NCI-H146 (cell line): ENCODE measurements around the gene TBX4.
"Not testable (repeated sequence)": the region's sequence is repeated elsewhere in the genome, so short reads cannot be mapped to it uniquely, and the experiment has no call there.

ENCODE experiments used
- DNase-seq: peaks from one replicate; lab custom pipeline; 2025; lab: John Stamatoyannopoulos, UW

The TBX4 gene

DNA sequence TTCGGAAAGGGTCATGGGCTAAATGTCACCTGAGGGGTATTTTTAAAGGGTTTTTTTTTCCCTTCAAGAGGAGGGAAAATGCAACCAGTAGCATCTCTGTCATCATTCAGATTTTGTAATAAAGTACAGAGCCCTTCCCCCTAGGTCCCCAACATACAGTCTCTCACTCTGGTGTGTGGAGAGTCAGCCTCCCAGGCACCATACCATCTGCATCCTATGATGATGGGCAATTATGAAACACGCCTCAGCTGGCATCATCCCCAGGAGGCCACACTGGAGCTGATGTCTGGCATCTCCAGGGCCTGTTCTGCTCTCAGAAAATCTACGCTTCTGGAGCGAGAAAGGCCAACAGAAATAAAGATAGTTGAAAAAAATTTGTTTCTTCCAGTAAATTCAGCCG lies 32.0 kb downstream of the TBX4 start:
- DNase-seq: no peak

DNA sequence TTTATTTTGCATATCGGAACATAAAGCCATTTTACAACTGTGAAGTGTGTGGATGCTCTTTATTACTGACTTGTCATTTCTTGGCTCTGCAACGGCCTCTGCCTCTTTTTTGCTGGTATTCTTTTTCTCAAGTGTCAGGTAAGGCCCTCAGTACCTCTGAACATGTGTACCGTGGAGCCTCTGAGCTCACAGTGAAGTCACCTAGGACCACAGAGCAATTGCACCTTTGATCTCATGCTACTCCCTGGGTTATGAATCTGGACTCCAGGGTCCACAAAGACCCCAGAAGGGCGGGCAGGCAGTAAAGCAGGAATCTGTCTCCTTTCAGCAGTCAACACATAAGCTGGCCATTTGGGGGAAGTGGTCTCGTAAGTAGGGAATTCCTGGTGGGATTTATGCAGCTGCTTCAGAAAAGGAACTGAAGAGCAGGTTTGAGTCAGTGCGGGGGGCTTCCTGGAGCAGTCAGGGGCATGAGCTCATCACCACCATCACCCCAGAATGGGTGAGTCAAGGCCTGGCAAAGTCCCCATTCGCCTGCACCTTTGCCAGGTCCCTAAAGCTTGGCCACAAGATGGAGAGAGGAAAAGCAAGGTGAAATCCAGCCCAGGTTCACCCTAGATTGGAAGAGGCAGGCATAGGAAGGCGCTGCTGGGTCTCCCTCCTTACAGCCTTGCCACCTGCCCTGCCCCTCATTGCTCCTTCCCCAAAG lies 33.0 kb downstream of the TBX4 start:
- DNase-seq: no peak

DNA sequence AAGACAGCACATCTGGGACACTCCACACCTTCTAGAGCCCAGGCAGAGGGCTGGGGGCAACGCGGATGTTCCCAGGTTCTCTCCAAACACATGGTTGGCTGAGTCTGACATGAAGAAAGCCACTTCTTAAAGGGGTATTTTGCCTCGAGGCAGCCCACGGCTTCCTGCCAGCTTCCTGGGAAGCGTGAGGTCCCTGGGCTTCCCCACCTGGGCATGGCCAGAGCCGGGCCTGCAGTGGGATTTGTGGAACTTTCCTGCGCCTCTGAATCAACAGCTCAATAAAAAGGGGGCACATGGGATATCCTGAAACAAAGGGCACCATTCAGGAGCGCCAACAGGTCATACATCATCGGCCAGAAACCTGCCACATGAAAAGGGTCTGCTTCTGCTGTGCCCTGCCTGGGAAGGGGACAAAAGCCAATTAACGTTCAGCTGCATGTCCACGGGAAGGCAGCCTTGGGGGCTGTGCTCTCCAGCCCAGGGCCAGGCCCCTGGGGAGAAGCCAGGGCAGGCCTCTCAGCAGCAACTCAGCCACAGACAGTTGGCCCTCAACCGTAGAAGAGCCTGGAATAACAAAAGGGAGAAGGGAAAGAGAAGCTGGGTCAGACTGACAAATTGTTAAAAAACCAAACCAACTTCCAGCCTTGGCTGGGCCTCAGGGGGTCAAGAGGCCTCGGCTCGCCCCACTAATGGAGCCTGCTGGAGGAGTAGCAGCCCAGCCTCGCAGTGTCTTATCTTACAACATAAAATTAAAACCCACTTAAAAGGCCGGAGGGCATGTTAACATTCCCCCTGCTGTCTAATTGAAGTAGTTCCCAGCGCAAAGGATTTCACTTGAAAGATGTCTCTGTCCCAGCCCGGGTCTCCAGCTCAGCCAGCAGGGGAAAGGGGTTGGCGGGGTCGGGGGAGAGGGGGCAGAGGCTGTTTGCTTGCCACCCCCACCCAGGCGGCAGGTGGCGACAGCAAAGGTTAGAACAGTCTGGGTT lies 34.2 kb downstream of the TBX4 start:
- peak; percentile 26 for DNase-seq

DNA sequence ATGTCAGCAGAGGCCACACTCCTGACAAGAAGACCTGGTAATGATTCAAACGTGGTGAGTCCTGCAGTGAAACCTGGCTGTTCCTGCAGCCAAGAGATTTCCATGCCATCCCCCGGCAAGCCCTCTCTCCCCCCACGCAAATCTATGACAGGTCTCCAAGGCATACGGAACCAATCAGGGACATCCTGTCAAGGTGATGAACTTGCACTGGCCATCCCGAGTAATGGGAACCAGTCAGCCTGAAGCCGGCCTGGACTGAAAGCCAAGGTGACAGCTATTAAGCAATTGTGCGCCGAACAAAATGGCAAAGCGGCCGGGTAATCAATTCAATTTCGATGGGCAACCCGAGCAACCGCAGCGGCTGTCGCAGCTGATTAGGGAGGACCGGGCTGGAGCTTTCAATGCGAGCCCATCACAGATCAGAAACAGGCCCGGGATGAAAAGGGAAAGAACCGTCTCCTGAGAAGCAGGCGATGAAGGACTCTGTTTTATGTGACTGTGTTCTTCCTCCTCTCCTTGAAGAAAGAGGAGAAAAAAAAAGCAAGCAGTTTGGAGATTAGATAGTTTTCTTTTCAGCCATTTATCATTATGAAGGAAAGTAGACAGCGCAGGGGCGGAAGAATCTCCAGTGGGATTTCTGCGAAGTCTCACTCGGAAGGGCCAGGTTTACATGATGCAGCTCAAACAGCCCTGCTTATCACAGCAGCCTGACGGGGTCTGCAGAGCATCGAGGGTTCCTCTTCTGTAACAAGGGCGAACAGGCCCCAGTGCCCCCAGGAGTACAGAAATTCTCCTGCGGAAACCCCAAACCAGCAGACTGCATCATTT lies 35.2 kb downstream of the TBX4 start:
- no peak for DNase-seq

DNA sequence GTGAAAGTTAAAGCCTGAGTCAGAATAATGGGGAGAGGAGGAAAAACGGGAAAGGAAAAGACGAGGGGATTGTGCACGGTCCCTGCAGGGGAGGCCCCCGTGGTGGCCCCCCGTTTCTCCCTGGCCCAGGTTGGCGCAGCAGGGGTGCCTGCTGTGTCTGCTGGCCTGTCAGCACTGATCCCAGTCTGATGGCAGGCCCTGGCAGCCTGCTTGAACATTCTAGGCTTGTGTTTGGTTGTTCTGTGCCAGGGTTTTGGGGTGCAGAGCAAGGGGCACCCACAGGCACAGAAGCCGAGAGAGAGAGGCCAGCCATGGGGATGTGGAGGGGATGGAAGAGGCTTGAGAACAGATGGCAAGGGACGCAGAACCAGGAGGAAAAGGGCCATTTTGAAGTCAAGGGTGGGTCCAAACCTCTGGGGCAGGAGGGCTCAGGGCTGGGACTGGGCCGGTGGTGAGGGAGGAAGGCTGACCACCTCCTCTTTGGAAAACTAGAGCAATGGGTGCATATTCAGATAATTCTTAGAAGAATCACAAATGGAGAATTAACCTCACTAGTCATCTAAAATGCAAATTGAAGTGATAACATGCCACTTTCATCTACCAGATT lies 35.9 kb downstream of the TBX4 start:
- DNase-seq: no peak

DNA sequence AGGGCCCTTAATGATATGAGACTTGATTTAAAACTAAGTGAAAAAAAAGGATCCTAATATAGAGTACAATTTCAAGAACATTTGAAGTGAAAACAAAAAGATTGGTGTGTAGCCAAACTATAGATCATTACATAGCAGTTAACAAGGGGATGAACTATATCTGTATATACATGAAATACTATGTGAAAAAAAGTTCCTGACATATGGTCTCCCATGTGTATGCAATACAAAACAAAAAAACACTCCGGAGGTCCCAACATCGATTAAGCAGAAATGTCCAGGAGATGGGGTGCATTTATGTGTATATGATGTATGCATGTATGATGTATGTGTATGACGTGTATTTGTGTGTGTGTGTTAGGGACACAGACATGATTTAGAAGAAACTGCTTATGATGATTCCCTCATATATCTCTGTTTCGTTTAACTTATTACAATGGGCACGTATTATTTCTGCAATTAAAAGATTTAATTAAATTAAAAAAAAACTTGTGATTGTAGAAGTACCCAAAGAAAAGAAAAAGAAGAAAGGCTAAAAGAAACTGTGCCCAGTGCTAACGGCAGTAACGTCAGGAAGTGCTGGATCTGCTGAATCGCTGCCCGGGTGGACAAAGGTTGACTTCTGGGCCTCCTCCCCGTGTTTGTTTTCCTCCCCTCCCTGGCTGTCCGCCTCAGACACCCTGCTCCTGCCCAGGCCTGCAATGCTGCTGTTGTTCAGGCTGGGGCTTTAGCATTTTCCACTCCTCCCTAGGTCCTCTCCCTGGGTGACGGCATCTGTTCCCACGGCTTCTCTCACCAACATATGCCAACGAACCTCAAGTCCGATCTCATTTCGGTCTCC lies 36.9 kb downstream of the TBX4 start:
- DNase-seq: no peak

DNA sequence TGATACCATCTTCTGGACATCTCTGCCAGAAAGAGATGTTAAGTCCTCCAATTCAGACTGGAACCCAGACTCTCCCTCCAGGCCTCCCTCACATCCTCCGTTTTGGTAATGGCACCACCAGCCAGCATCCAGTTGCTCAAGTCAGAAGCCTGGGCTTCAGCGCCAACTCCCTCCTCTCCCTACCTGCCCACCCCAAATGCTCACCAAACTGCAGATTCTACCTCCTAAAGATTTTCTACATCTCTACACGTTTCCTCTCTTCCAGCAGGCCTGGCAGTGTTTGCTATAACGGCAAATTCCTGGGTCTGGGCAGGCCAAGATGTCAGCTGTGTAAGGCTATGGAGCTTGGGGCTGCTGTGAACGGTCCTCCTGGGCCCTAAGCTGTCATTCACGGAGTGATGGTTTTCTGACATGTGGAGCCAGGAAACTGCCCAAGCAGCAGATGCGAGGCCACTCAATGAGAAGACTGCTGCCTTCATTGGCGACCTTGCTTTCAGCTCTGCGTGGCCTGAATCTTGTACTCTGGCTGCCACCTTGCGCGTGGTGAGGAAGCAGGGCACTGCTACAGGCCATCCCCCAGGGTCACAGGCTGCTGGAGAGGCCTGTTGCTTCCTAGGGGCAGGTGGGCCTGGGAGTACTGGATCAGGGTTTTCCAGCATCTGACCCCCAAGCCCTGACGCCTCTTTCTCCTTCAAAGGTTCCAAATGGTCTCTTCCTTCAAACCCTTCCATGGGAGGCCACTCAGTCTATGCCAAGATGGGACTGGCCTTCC lies 37.7 kb downstream of the TBX4 start:
- DNase-seq: no peak

DNA sequence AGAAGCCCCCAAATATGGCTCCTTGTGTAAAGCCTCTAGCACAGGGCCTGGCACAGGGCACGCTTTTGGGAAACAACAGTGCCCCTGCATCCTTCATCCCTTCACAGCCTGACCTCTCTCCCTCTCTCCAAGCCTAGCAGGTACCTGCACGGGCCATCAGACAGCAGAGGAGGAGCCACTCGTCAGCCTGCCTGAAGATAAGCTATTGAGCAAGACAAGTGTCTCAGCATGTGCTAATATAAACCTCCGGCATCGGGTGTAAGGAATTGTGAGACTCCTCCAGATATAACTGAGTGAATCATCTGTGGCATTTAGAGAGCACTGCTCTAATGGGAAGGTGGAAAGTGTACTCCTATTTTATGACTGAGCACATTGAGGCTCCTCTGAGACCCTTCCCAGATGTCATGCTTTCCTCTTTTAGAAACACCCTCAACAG lies 38.3 kb downstream of the TBX4 start:
- DNase-seq: no peak

DNA sequence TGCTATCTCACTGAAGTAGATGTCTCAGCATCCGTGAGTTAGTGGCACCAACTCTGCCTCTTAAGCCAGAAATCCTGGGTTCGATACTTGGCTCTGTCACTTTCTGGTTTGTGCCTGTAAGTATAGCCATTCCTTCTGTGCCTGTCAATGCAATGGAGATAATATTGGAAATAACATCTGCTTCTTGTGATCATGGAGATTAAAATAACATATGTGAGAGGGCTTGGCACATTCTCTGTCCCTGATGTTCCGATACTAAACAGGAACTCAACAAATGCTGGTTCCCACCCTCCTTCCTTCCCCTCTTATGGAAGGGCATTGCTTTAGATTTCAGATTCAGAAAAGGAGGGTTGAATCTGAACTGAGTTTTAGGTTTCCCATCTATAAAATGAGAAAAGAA lies 39.8 kb downstream of the TBX4 start:
- DNase-seq: no peak

DNA sequence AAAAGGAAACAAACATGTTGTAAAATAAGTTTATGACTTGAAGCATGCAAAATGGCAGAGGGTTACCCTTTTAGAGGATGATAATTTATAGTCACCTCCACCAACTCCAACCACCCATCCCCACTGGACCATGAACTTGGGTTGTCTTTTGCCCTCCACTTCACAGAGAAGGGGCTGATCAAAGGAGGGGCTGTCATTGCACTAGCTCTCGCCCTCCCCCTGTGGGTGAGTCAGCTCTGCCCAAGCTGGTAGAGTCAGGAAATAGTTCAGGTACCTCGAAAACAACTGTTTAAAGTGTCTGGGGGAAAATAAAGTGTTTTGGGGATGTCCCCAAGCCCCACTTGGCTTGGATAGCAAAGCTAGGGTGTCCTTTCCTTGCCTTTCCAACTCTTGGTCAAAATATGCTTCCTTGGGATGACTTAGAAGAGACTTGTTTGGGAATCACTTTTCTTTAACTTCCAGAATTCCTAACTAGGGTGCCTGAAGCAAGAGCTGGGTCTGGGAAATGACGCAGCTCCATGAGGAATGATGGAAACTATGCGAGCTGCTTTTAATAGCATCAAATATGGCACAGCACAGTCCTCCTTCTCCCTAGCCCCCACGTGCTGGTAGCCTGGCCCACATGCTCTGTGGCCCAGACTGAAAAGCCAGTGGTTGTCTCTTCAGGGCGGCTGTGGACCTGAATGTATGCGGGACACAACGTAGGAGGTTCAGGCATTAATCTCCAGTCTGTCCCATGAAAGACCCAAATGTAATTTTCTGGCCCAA lies 40.7 kb downstream of the TBX4 start:
- DNase-seq: no peak

DNA sequence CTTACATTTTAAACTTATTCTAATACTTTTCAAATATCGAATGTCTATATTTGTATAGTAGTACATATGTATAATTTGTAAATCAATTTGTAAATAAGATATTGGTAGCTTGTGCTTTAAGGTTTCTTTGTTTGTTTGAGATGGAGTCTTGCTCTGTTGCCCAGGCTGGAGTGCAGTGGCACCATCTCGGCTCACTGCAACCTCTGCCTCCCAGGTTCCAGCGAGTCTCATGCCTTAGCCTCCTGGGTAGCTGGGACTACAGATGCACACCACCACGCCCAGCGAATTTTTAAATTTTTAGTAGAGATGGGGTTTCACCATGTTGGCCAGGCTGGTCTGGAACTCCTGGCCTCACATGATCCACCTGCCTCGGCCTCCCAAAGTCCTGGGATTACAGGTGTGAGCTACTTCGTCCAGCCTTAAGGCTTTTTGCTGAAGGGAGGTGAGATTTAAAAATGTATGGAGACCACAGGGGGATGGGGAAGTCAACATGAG lies 41.7 kb downstream of the TBX4 start:
- DNase-seq: not testable (repeated sequence)

DNA sequence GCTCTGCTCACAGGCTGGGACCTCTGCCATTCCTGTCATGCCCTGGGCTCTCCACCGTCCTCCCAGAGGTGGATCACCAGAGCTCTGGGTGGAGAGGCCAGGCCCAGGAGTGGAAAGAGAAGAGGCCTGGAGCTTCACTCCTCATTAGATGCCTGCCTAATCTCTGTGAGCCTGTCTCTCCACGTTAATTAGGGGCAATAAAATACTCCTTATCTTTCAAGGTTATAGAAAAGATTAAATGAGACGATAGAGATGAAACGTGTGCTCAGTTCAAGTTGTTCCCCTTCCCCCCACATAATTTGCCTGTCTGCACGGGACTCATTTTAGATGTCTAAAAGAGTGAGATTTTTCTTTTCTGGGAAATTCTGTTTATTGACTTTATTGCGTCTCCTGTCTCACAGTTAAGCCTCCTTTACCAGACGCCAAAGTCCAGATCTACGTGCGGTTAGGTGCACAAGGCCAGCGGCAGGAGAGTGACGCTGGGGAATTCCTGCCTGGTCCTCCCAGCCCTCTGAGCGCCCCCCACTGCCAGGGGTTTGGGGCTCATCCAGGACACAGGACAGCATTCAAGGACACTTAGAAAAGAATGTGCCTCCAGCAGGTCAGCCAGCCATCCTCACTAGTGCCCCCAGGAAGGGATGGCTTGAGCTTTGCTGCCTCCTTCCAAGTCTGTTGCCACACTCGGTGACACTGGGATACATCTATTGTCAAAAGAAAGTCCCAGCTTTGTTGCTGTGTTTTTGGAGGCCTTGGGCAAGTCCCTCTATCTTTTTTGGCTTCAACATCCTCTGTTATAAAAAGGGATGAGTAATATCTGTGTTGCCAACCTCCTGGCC lies 42.3 kb downstream of the TBX4 start:
- DNase-seq: no peak

DNA sequence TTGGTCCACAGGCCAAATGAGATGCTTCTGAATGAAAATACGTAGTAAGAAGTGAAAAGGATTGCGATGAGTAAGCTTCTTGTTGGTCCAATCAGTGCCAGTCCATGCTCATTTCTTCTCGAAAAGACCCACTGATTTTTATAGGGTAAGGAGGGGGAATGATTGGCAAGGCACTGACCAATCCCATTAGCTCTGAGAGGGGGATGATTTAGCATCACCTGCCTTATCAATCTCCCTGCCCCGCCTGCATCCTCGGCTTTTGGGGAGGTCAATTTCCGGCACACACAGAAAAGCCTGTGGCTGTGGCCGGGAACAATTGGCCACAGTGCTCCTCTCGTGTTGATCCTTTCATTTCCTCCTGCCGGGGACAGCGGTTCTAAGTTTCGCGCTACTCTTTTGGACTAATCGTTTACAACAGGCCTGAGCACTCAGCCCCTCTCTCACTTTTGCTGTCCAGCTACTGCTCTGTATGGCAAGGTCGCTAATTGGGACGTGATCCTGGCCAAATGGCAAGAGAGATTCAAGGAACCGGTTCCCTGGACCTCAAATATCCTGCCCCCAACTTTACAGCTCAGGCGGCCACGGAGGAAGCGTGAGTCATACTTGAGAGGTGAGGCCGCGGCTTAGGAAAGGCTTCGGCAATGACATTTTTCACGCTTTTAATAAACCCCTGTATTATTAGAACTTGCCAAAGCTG lies 43.1 kb downstream of the TBX4 start:
- no peak for DNase-seq

DNA sequence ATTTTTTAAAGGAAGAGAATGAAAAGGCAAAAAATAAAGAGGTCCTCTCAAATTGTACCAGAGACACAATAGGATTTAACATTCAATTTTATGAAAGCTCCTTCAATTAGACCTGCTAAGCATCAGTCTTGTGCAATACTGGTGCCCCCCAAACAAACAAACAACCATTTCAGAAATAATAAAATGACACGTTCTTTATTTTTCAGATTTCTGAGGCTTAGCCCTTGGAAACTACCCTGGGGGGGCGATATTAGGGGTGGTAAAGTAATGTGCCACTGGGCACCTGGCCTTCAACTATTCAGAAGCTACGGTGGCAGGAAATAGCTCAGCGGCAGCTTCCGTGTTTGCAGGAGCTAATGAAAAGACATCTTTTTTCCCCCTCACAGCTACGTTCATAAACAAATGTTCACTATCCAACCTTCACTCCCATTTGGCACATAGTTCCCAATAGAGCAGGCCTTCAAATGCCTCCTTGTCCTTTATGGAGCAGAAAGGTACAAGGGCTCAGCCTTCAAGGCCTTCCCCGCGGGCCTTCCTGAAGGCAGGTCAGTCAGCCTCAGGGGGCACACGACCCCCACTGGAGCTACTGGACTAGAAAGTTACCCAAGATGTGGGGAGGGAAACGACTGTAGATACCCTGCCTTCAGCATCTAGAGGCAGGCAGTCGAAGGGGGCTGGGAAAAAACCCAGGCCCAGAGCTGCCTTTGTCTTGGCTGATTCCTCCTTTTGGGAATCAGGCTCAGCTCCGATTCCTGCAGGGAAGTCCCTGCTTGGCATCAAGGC lies 44.1 kb downstream of the TBX4 start:
- DNase-seq: no peak

DNA sequence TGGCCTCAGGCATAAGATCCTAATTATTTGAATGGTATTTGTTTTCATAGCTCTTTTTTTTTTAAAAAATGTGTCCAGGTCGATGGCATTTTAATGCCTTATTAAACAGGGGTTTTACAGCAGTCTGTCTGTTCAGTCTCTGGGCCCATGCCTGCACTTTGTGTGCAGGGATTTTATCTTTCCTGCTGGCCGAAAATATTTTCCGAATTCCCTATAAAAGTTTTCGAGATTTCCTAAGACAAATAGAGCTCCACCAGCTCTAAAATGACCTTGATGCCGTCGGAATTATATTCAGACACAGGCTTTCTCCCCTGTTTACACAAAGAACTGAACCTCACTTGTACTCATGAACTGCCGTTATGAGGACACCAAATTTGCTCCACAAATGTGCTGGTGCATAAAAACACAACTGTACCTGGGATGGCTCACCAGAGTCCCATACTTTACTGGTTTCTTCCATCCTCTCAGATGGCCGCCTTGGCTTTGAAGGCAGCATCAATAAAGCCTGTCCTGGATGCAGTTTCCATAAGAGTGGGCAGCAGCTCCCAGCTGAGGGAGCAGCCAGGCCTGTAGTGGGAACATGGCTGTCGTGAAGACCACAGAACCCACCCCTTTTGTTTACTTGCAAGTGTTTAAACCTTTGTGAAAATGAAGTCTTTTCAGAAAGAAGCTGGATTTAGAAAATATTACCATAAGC lies 44.9 kb downstream of the TBX4 start:
- DNase-seq: no peak
